ENCODE measurements around the gene CTSE. TPM values are rescaled to one million over a fixed set of nuclear protein-coding genes. Genes with fewer than 3 reads are reported as not detected.
A peak's percentile ranks its signal among the peaks of the same experiment; 100 is the strongest.

Gene CTSE
- total RNA-seq, 1 experiment from 2014 or later = not detected

GRCh38 chr1:206029484-206029883, 5.8 kb upstream of the CTSE start:
- no peak for DNase-seq (ENCODE audit: low read depth, low spot score)
- in situ Hi-C loops (cut with HindIII; ENCODE audit: low pct_unique_long_range_greater_than_20kb, low sequenced_read_pairs) = no loop called here

GRCh38 chr1:206025283-206025820, 1.7 kb upstream of the CTSE start:
- in situ Hi-C loops (cut with HindIII; ENCODE audit: low pct_unique_long_range_greater_than_20kb, low sequenced_read_pairs) = no loop called here
- DNase-seq (ENCODE audit: low read depth, low spot score) = no peak

- in situ Hi-C loops (cut with HindIII; ENCODE audit: low pct_unique_long_range_greater_than_20kb, low sequenced_read_pairs) = no loop called here
- no peak for DNase-seq (ENCODE audit: low read depth, low spot score)
Observed at GRCh38 chr1:206022766-206023165, 929 bp downstream of the CTSE start.

- in situ Hi-C loops (cut with HindIII; ENCODE audit: low pct_unique_long_range_greater_than_20kb, low sequenced_read_pairs) = no loop called here
- peak; percentile 35 for DNase-seq (ENCODE audit: low read depth, low spot score)
Observed at GRCh38 chr1:206021626-206022365, 1.9 kb downstream of the CTSE start.

GRCh38 chr1:206021008-206021625, 2.6 kb downstream of the CTSE start:
- in situ Hi-C loops (cut with HindIII; ENCODE audit: low pct_unique_long_range_greater_than_20kb, low sequenced_read_pairs) = no loop called here
- DNase-seq (ENCODE audit: low read depth, low spot score) = no peak

GRCh38 chr1:206020393-206021007, 3.2 kb downstream of the CTSE start:
- in situ Hi-C loops (cut with HindIII; ENCODE audit: low pct_unique_long_range_greater_than_20kb, low sequenced_read_pairs) = no loop called here
- DNase-seq (ENCODE audit: low read depth, low spot score) = no peak

- no peak for DNase-seq (ENCODE audit: low read depth, low spot score)
- in situ Hi-C loops (cut with HindIII; ENCODE audit: low pct_unique_long_range_greater_than_20kb, low sequenced_read_pairs) = no loop called here
Observed at GRCh38 chr1:206015071-206015470, 8.6 kb downstream of the CTSE start.

GRCh38 chr1:206014601-206015000, 9.1 kb downstream of the CTSE start:
- DNase-seq (ENCODE audit: low read depth, low spot score) = no peak
- in situ Hi-C loops (cut with HindIII; ENCODE audit: low pct_unique_long_range_greater_than_20kb, low sequenced_read_pairs) = no loop called here

- in situ Hi-C loops (cut with HindIII; ENCODE audit: low pct_unique_long_range_greater_than_20kb, low sequenced_read_pairs) = no loop called here
- DNase-seq (ENCODE audit: low read depth, low spot score) = no peak
Observed at GRCh38 chr1:206013026-206013795, 10.5 kb downstream of the CTSE start.

GRCh38 chr1:206012086-206012859, 11.4 kb downstream of the CTSE start:
- peak; percentile 39 for DNase-seq (ENCODE audit: low read depth, low spot score)
- in situ Hi-C loops (cut with HindIII; ENCODE audit: low pct_unique_long_range_greater_than_20kb, low sequenced_read_pairs) = no loop called here

GRCh38 chr1:206011057-206011456, 12.6 kb downstream of the CTSE start:
- DNase-seq (ENCODE audit: low read depth, low spot score) = no peak
- in situ Hi-C loops (cut with HindIII; ENCODE audit: low pct_unique_long_range_greater_than_20kb, low sequenced_read_pairs) = no loop called here

- DNase-seq (ENCODE audit: low read depth, low spot score) = no peak
- in situ Hi-C loops (cut with HindIII; ENCODE audit: low pct_unique_long_range_greater_than_20kb, low sequenced_read_pairs) = no loop called here
Observed at GRCh38 chr1:206010060-206010459, 13.6 kb downstream of the CTSE start.

GRCh38 chr1:206006946-206007345, 16.7 kb downstream of the CTSE start:
- in situ Hi-C loops (cut with HindIII; ENCODE audit: low pct_unique_long_range_greater_than_20kb, low sequenced_read_pairs) = no loop called here
- DNase-seq (ENCODE audit: low read depth, low spot score) = no peak

- no peak for DNase-seq (ENCODE audit: low read depth, low spot score)
- in situ Hi-C loops (cut with HindIII; ENCODE audit: low pct_unique_long_range_greater_than_20kb, low sequenced_read_pairs) = no loop called here
Observed at GRCh38 chr1:206005778-206006180, 17.9 kb downstream of the CTSE start.

- DNase-seq (ENCODE audit: low read depth, low spot score) = no peak
- in situ Hi-C loops (cut with HindIII; ENCODE audit: low pct_unique_long_range_greater_than_20kb, low sequenced_read_pairs) = no loop called here
Observed at GRCh38 chr1:206005234-206005633, 18.5 kb downstream of the CTSE start.

- in situ Hi-C loops (cut with HindIII; ENCODE audit: low pct_unique_long_range_greater_than_20kb, low sequenced_read_pairs) = no loop called here
Observed at GRCh38 chr1:206004826-206005225, 18.9 kb downstream of the CTSE start.

More at GRCh38 chr1:206004826-206005225, 18.9 kb downstream of the CTSE start:
- DNase-seq (ENCODE audit: low read depth, low spot score) = no peak

Data from SK-MEL-5 (cell line).